22Rv1 (cell line): ENCODE results near the gene CCNT2.
A peak's percentile ranks its signal among the peaks of the same experiment; 100 is the strongest.

Experiments
- CTCF ChIP-seq: fragments of 450-650 bp; IDR thresholded peaks from 2 replicates; pipeline ENCODE4 v1.5.1; 2017; ENCODE audit warnings: mild to moderate bottlenecking
- ZFX ChIP-seq: fragments of 450-650 bp; IDR thresholded peaks from 2 replicates; pipeline ENCODE4 v1.6.1; 2017; ENCODE audit warnings: antibody characterized with exemption, borderline replicate concordance

DNA sequence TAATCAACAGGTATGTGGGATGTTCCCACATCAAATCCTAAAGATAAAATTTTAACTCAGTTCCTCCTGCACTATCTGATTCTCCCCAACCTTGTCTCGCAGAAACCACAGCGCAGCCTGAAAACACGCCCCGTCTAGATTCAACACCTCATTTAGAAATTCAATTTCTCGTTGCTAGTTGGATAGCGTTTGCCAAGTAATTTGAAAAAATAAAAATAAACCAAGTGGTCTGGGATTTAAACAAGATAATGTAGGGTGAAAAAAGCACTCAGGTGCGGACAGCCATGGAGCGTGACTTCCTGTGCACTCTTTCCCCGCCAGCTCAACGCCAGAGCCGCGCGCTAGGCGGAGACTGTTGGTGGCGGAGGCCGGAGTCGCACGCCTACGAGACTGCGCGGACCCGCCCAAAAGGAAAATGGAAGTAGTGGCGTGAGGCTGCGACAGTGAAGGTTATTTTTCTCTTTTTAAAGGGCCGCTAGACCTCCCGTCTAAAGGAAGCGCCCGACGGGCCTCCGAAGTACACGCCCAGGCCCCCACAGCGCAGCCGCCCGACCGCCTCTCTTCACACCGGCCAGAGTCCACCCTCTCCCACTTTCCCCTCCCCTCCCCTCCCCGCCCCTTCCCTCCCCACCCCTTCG lies 615 bp upstream of the CCNT2 start:
- TF ChIP-seq CTCF (0 out of 2 replicates have a peak, but pooled peaks have one; percentile 10), ZFX (no peak)
